DOHH2 (cell line): Measurements from ENCODE around the gene NCOA5.

Source experiments
- EZH2phosphoT487 ChIP-seq: fragments of 200-600 bp; sonication (generic); IDR thresholded peaks from 2 replicates; pipeline ENCODE4 v1.6.1; 2017; ENCODE audit warnings: borderline replicate concordance, mild to moderate bottlenecking, antibody characterized with exemption, low read length, moderate library complexity, mixed read lengths
- TF ChIP-seq, protein P1 (sequence below): fragments of 200-600 bp; sonication (generic); IDR thresholded peaks from one replicate; pipeline ENCODE4 v1.5.1; 2014; ENCODE audit warnings: antibody characterized with exemption, mild to moderate bottlenecking, low read depth, low read length; ENCODE audit not compliant: poor library complexity, severe bottlenecking

GRCh38 chr20:46056970-46057855 lies 32.5 kb downstream of the NCOA5 start:
- TF ChIP-seq, protein P1, sequence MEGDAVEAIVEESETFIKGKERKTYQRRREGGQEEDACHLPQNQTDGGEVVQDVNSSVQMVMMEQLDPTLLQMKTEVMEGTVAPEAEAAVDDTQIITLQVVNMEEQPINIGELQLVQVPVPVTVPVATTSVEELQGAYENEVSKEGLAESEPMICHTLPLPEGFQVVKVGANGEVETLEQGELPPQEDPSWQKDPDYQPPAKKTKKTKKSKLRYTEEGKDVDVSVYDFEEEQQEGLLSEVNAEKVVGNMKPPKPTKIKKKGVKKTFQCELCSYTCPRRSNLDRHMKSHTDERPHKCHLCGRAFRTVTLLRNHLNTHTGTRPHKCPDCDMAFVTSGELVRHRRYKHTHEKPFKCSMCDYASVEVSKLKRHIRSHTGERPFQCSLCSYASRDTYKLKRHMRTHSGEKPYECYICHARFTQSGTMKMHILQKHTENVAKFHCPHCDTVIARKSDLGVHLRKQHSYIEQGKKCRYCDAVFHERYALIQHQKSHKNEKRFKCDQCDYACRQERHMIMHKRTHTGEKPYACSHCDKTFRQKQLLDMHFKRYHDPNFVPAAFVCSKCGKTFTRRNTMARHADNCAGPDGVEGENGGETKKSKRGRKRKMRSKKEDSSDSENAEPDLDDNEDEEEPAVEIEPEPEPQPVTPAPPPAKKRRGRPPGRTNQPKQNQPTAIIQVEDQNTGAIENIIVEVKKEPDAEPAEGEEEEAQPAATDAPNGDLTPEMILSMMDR: no peak
- no peak for TF ChIP-seq EZH2phosphoT487
